Ovary (tissue), 3 donors: ENCODE results near the gene FAHD2A.
"Not testable (repeated sequence)": the region's sequence is repeated elsewhere in the genome, so short reads cannot be mapped to it uniquely, and the experiment has no call there.

ENCODE experiments used
- POLR2A ChIP-seq: fragments of 450-650 bp; IDR thresholded peaks from one replicate; pipeline ENCODE4 v1.6.1; 2017; ENCODE audit warnings: antibody characterized with exemption, mild to moderate bottlenecking, moderate library complexity
- TF ChIP-seq, protein P1 (sequence below), 3 donors: fragments of 450-650 bp in 2 of 3; fragments of 200-600 bp in 1 of 3; IDR thresholded peaks; one replicate each; pipeline versions ENCODE4 v1.5.1 to v1.8.0; 2016 to 2022; ENCODE audit warnings: antibody characterized with exemption in 3 of 3, mild to moderate bottlenecking in 1 of 3
- donor health status: DM: no; HTN: no; CAD: no.

- TF ChIP-seq, protein P1, sequence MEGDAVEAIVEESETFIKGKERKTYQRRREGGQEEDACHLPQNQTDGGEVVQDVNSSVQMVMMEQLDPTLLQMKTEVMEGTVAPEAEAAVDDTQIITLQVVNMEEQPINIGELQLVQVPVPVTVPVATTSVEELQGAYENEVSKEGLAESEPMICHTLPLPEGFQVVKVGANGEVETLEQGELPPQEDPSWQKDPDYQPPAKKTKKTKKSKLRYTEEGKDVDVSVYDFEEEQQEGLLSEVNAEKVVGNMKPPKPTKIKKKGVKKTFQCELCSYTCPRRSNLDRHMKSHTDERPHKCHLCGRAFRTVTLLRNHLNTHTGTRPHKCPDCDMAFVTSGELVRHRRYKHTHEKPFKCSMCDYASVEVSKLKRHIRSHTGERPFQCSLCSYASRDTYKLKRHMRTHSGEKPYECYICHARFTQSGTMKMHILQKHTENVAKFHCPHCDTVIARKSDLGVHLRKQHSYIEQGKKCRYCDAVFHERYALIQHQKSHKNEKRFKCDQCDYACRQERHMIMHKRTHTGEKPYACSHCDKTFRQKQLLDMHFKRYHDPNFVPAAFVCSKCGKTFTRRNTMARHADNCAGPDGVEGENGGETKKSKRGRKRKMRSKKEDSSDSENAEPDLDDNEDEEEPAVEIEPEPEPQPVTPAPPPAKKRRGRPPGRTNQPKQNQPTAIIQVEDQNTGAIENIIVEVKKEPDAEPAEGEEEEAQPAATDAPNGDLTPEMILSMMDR (IDR thresholded peaks at IDR 0.05), result not testable (repeated sequence)
- not testable (repeated sequence) for TF ChIP-seq POLR2A
Observed at GRCh38 chr2:95435162-95435871, 32.8 kb downstream of the FAHD2A start.
